ENCODE measurements around the gene MATCAP1. TPM values are rescaled to one million over a fixed set of nuclear protein-coding genes. Genes with fewer than 3 reads are reported as not detected.

The MATCAP1 gene
- total and polyA plus RNA-seq, 2 of the 8 experiments (the other 6 are each of a cell fraction or from before 2014, with no cell fraction given), result 22.9 to 27.5 TPM

- TF ChIP-seq ZNF274 (IDR thresholded peaks at IDR 0.05; ENCODE audit: borderline replicate concordance, extremely low read depth, low read length) (no peak), BACH1 (IDR thresholded peaks at IDR 0.05; ENCODE audit: low read length) (0 out of 2 replicates have a peak, but pooled peaks have one; percentile 74), CTBP2 (IDR thresholded peaks at IDR 0.05; ENCODE audit: borderline replicate concordance, insufficient read depth, insufficient read length, low read length) (no peak), SAP30 (IDR thresholded peaks at IDR 0.05; ENCODE audit: insufficient read depth, insufficient replicate concordance, low read length) (no peak)
Observed at GRCh38 chr16:67150047-67150832, 33.5 kb downstream of the MATCAP1 start (continued).
